GM18909 (cell line): ENCODE data around the gene MMAA.
A peak's percentile ranks its signal among the peaks of the same experiment; 100 is the strongest.
"Not testable (repeated sequence)": the region's sequence is repeated elsewhere in the genome, so short reads cannot be mapped to it uniquely, and the experiment has no call there.

Experiments used
- ATAC-seq: cut with Tn5 transposase; IDR thresholded peaks from one replicate; pipeline ENCODE4 v1.9.1; 2021; ENCODE audit warnings: mild to moderate bottlenecking; ENCODE audit not compliant: unreplicated experiment, poor library complexity

Gene MMAA

GRCh38 chr4:145626623-145626982, 7.4 kb downstream of the MMAA start:
- ATAC-seq, result no peak

GRCh38 chr4:145635117-145635516, 15.9 kb downstream of the MMAA start:
- no peak for ATAC-seq

GRCh38 chr4:145635630-145636029, 16.4 kb downstream of the MMAA start:
- ATAC-seq, result no peak

- ATAC-seq, result no peak
Observed at GRCh38 chr4:145639186-145639698, 20.1 kb downstream of the MMAA start.

GRCh38 chr4:145640236-145640635, 21.1 kb downstream of the MMAA start:
- not testable (repeated sequence) for ATAC-seq

GRCh38 chr4:145643295-145643694, 24.1 kb downstream of the MMAA start:
- ATAC-seq, result no peak

- no peak for ATAC-seq
Observed at GRCh38 chr4:145644699-145645098, 25.5 kb downstream of the MMAA start.

- ATAC-seq, result no peak
Observed at GRCh38 chr4:145656156-145656555, 37.0 kb downstream of the MMAA start.

- no peak for ATAC-seq
Observed at GRCh38 chr4:145660064-145660463, 40.9 kb downstream of the MMAA start.

GRCh38 chr4:145663194-145663593, 44.0 kb downstream of the MMAA start:
- ATAC-seq, result no peak

- no peak for ATAC-seq
Observed at GRCh38 chr4:145665773-145666172, 46.6 kb downstream of the MMAA start.

- peak; percentile 68 for ATAC-seq
Observed at GRCh38 chr4:145670422-145670821, 51.2 kb downstream of the MMAA start.

- ATAC-seq, result no peak
Observed at GRCh38 chr4:145679520-145679919, 60.3 kb downstream of the MMAA start.

GRCh38 chr4:145679991-145680455, 60.8 kb downstream of the MMAA start, which contains the start of gene C4orf51:
TSS of gene C4orf51 (plus strand) at chr4:145680146. CDS start at chr4:145680204, 58 bp downstream.
- no peak for ATAC-seq

- ATAC-seq, result no peak
Observed at GRCh38 chr4:145680902-145681301, 61.7 kb downstream of the MMAA start.

GRCh38 chr4:145681518-145681917, 62.3 kb downstream of the MMAA start:
- no peak for ATAC-seq

- no peak for ATAC-seq
Observed at GRCh38 chr4:145681956-145682355, 62.8 kb downstream of the MMAA start.

- no peak for ATAC-seq
Observed at GRCh38 chr4:145686991-145687390, 67.8 kb downstream of the MMAA start.

GRCh38 chr4:145690610-145691009, 71.4 kb downstream of the MMAA start:
- ATAC-seq, result no peak

- ATAC-seq, result not testable (repeated sequence)
Observed at GRCh38 chr4:145691416-145691815, 72.2 kb downstream of the MMAA start.

- no peak for ATAC-seq
Observed at GRCh38 chr4:145694929-145695328, 75.7 kb downstream of the MMAA start.

GRCh38 chr4:145697332-145697731, 78.1 kb downstream of the MMAA start:
- no peak for ATAC-seq

GRCh38 chr4:145698507-145698906, 79.3 kb downstream of the MMAA start:
- ATAC-seq, result no peak
